Spleen (tissue), 7 donors: ENCODE measurements around the gene ITSN1.

ENCODE experiments used
- POLR2A ChIP-seq, 3 donors: fragments of 450-650 bp; IDR thresholded peaks; one replicate each; pipeline ENCODE4 v1.5.1; 2017; ENCODE audit warnings: antibody characterized with exemption in 3 of 3, mild to moderate bottlenecking in 1 of 3
- POLR2AphosphoS5 ChIP-seq, 3 donors: sonication (generic); formaldehyde crosslinking; IDR thresholded peaks; one replicate each; pipeline ENCODE4 v1.5.1; 2017; ENCODE audit warnings: antibody characterized with exemption in 3 of 3
- TF ChIP-seq, protein P1 (sequence below), 11 experiments: fragments of 200-600 bp in 7 of 11; fragments of 450-650 bp in 4 of 11; sonication (generic) in 4 of 11; IDR thresholded peaks in 8 of 11; conservative IDR thresholded peaks in 3 of 11; 1 replicate in 7 of 11; 2 replicates in 4 of 11; pipeline versions ENCODE4 v1.4.0 to v1.8.0; 2016 to 2021; ENCODE audit warnings: antibody characterized with exemption in 11 of 11, inconsistent platforms in 4 of 11, mild to moderate bottlenecking in 1 of 11
- donor health status: DM: no; HTN: no; CAD: no; lungs with moderate emphysema.
- donor health status: DM: no; HTN: no; CAD: no.
- donor health status: DM: no; HTN: no; CAD: no.

- TF ChIP-seq, protein P1, sequence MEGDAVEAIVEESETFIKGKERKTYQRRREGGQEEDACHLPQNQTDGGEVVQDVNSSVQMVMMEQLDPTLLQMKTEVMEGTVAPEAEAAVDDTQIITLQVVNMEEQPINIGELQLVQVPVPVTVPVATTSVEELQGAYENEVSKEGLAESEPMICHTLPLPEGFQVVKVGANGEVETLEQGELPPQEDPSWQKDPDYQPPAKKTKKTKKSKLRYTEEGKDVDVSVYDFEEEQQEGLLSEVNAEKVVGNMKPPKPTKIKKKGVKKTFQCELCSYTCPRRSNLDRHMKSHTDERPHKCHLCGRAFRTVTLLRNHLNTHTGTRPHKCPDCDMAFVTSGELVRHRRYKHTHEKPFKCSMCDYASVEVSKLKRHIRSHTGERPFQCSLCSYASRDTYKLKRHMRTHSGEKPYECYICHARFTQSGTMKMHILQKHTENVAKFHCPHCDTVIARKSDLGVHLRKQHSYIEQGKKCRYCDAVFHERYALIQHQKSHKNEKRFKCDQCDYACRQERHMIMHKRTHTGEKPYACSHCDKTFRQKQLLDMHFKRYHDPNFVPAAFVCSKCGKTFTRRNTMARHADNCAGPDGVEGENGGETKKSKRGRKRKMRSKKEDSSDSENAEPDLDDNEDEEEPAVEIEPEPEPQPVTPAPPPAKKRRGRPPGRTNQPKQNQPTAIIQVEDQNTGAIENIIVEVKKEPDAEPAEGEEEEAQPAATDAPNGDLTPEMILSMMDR (IDR thresholded peaks at IDR 0.05 in 8 of 11, conservative IDR thresholded peaks at IDR 0.05 in 3 of 11): no peak
- TF ChIP-seq POLR2A (IDR thresholded peaks at IDR 0.05): no peak
- no peak for TF ChIP-seq POLR2AphosphoS5 (IDR thresholded peaks at IDR 0.05)
Observed at GRCh38 chr21:33651965-33652680, 9.8 kb downstream of the ITSN1 start.
